Measurements from ENCODE around the gene CBR1. TPM values are rescaled to one million over a fixed set of nuclear protein-coding genes. Genes with fewer than 3 reads are reported as not detected.

CBR1 gene
- total RNA-seq, 2 experiments from 2014 or later, result 5.2 to 6.8 TPM

- TF ChIP-seq CTCF (IDR thresholded peaks at IDR 0.05), result no peak
- DNase-seq (no peak), ATAC-seq (ENCODE audit: poor library complexity) (no peak)
- POLR2A ChIA-PET, result interaction anchor here (2.4 to 2.9 kb wide), 2 partner anchors 8 to 18 kb away, joined by 22 to 24 read pairs; partner anchors contain the start of genes CBR1 and SETD4
- Histone ChIP-seq H3K27ac (ENCODE audit: low read depth in 1 of 2, low read length in 2 of 2) (no peak overlapping the region), H3K4me3 (ENCODE audit: low read length) (no peak overlapping the region), H3K9me3 (ENCODE audit: control insufficient read depth in 1 of 2, insufficient read depth in 1 of 2, low read length in 2 of 2) (no peaks in the 10 kb centered on the region), H3K27me3 (ENCODE audit: control insufficient read depth in 1 of 2, insufficient read depth in 2 of 2, low read length in 2 of 2) (no peaks in the 10 kb centered on the region), H3K36me3 (ENCODE audit: insufficient read depth, low read length) (peaks cover 7% of the 10 kb centered on the region), H3K4me1 (ENCODE audit: insufficient read depth, low read length) (peaks cover 19% of the 10 kb centered on the region)
- Mint-ChIP-seq H3K27me3 (no peaks in the 10 kb centered on the region), H3K27ac (peak overlapping the region; percentile 89), H3K4me1 (ENCODE audit: low read depth) (peaks cover 43% of the 10 kb centered on the region), H3K36me3 (ENCODE audit: low read depth) (peaks cover 13% of the 10 kb centered on the region), H3K9me3 (no peaks in the 10 kb centered on the region), H3K4me3 (no peak overlapping the region)
- CTCF ChIA-PET, result no interaction called here
- intact Hi-C loops (cut with DNase I, micrococcal nuclease), result loop anchor here in 1 of 2 experiments (10.0 kb wide), 1 partner anchor 887 kb away; the partner anchor contains the start of gene HLCS
Observed at GRCh38 chr21:36077758-36078157, 7.9 kb downstream of the CBR1 start.

GRCh38 chr21:36079010-36079649 lies 9.3 kb downstream of the CBR1 start:
- POLR2A ChIA-PET, result interaction anchor here (0.9 to 2.9 kb wide), 6 partner anchors 9 to 241 kb away, joined by 3 to 24 read pairs (median 4); partner anchors contain the start of genes CBR1 and SETD4
- CTCF ChIA-PET, result interaction anchor here (0.6 to 1.7 kb wide), 3 partner anchors 9 to 1028 kb away, joined by 3 to 4 read pairs (median 3); partner anchors contain the start of gene CBR1
- Mint-ChIP-seq H3K9me3 (no peaks in the 10 kb centered on the region), H3K27ac (peak overlapping the region; percentile 89), H3K36me3 (ENCODE audit: low read depth) (peaks cover 4% of the 10 kb centered on the region), H3K4me1 (ENCODE audit: low read depth) (peaks cover 34% of the 10 kb centered on the region), H3K27me3 (no peaks in the 10 kb centered on the region), H3K4me3 (peak overlapping the region; percentile 85)
- Histone ChIP-seq H3K4me1 (ENCODE audit: insufficient read depth, low read length) (peaks cover 18% of the 10 kb centered on the region), H3K27ac (ENCODE audit: low read depth in 1 of 2, low read length in 2 of 2) (peak overlapping the region in 1 of 2 donors; percentile 80), H3K27me3 (ENCODE audit: control insufficient read depth in 1 of 2, insufficient read depth in 2 of 2, low read length in 2 of 2) (no peaks in the 10 kb centered on the region), H3K4me3 (ENCODE audit: low read length) (peak overlapping the region; percentile 46), H3K9me3 (ENCODE audit: control insufficient read depth in 1 of 2, insufficient read depth in 1 of 2, low read length in 2 of 2) (no peaks in the 10 kb centered on the region), H3K36me3 (ENCODE audit: insufficient read depth, low read length) (no peaks in the 10 kb centered on the region)
- intact Hi-C loops (cut with DNase I, micrococcal nuclease), result loop anchor here in 1 of 2 experiments (1.0 to 10.0 kb wide), 2 partner anchors 19 to 886 kb away; partner anchors contain the start of genes HLCS and SETD4
- DNase-seq, result peak; percentile 3 to 72 (median 22)
- TF ChIP-seq CTCF (IDR thresholded peaks at IDR 0.05), result no peak
- ATAC-seq (ENCODE audit: poor library complexity), result peak; percentile 93

GRCh38 chr21:36079671-36080070 lies 9.8 kb downstream of the CBR1 start:
- Histone ChIP-seq H3K36me3 (ENCODE audit: insufficient read depth, low read length) (no peaks in the 10 kb centered on the region), H3K27ac (ENCODE audit: low read depth in 1 of 2, low read length in 2 of 2) (peak overlapping the region in 1 of 2 donors; percentile 80), H3K9me3 (ENCODE audit: control insufficient read depth in 1 of 2, insufficient read depth in 1 of 2, low read length in 2 of 2) (no peaks in the 10 kb centered on the region), H3K4me3 (ENCODE audit: low read length) (no peak overlapping the region), H3K27me3 (ENCODE audit: control insufficient read depth in 1 of 2, insufficient read depth in 2 of 2, low read length in 2 of 2) (no peaks in the 10 kb centered on the region), H3K4me1 (ENCODE audit: insufficient read depth, low read length) (peaks cover 18% of the 10 kb centered on the region)
- no peaks in the 10 kb centered on the region for H3K9me3 Mint-ChIP-seq
- ChIA-PET CTCF (interaction anchor here (0.6 to 1.7 kb wide), 3 partner anchors 10 to 1028 kb away, joined by 3 to 4 read pairs (median 3); partner anchors contain the start of gene CBR1), POLR2A (interaction anchor here (0.9 to 2.9 kb wide), 6 partner anchors 10 to 240 kb away, joined by 3 to 24 read pairs (median 4); partner anchors contain the start of genes CBR1 and SETD4)
- TF ChIP-seq CTCF (IDR thresholded peaks at IDR 0.05), result no peak
- H3K27ac Mint-ChIP-seq, result peak overlapping the region; percentile 89
- no peaks in the 10 kb centered on the region for H3K27me3 Mint-ChIP-seq
- ATAC-seq (ENCODE audit: poor library complexity) (no peak), DNase-seq (no peak)
- intact Hi-C loops (cut with DNase I, micrococcal nuclease), result loop anchor here in 1 of 2 experiments (1.0 to 10.0 kb wide), 2 partner anchors 19 to 885 kb away; partner anchors contain the start of genes HLCS and SETD4
- H3K4me3 Mint-ChIP-seq, result peak overlapping the region; percentile 85
- H3K36me3 Mint-ChIP-seq (ENCODE audit: low read depth), result peaks cover 4% of the 10 kb centered on the region
- H3K4me1 Mint-ChIP-seq (ENCODE audit: low read depth), result peaks cover 34% of the 10 kb centered on the region

Measured in CD4-positive, alpha-beta T cell (primary cell).